HG02623 (cell line): ENCODE measurements around the gene ABCA13.

Experiments
- ATAC-seq: cut with Tn5 transposase; IDR thresholded peaks from one replicate; pipeline ENCODE4 v1.9.1; 2021; ENCODE audit warnings: moderate library complexity; ENCODE audit not compliant: unreplicated experiment

ABCA13 gene

DNA sequence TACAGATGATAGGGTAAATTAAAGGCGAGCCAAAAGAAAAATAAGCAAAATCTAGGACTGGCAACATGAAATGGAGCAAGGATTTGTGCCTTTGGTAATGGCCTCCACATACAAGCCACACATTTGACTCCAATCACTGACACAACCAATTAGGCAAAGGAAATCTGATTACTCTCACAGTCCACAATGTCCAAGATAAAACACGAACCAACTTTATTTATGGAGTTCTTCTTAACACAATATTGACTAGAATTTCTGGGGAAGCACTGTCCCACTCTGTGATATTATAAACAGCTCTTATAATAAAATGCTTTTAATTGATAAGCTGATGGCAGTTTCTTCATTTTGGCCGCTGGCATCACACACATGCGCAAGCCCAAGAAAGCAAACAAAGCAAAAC lies 334.2 kb downstream of the ABCA13 start:
- ATAC-seq = no peak

DNA sequence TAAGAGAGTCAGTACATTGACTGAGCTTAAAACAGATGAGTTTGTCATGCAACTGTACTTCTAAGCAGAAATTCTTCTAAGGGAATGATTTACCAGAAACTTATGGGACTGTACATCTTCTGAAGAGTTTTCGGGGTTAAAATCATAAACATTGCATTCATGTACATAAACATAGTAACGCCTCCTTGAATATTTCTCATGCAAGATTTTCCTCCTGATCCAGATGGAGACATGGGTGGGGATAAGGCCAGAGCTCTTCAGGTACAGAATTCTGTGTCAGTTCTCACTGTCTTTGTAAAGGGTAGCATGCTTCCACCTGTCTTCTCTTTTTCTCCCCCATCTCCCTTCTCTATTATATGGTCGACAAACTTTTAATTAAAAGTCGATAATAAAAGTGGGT lies 335.3 kb downstream of the ABCA13 start:
- ATAC-seq = no peak

DNA sequence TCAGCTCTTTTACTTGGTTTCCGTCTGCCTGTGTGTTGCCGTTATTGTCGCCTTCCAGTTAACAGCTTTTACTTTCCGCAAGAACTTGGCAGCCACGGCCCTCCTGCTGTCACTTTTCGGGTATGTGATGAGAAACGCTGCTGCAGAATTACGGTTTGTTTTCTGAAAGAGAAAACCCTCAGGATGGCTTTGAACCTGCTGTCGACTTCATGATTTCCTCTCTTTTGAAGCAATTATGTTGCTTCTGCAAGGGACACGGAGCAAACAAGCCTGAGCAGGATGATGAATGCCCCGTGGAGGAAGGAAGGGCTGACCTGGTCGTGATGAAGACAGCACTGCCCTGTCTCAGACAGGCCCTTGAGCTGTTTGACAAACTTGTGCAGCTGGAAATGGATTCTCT lies 339.8 kb downstream of the ABCA13 start:
- ATAC-seq = no peak

DNA sequence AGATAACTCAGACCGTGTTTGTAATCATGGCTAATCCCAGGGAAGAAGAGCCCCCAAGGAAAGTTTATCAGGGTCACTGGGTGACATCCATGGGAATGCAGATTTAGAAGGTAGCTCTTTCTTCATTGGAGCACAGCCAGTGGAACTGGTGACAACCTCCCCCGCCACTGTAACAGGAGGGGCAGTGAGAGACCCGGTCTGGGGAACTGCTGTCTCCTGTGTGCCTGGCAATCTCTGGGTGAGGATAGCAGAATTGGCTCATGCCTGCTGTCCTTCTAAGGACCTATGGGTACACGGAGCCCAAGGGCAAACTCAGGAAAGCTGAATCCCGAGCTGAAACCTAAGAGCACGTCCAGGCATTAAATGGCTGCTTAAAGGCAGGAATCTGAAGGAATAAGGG lies 341.6 kb downstream of the ABCA13 start:
- no peak for ATAC-seq

DNA sequence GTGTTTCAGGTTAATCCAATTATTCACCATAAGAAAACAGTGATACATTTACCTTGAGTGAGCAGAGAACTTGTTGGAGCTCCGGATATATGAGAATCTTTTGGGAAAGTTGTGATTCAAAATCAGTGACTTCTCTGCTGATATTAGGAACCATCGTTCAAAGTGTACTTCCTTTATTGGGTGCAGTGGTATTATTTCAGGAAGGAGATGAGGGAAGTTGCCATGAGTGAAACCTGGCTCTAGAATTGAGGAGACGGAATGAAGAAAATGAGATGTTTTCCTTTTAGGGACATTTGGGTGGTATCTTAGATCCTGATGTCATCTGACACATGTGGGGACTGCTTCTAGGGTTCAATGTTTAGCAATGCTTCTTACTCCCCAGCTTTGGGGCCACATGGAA lies 343.9 kb downstream of the ABCA13 start:
- no peak for ATAC-seq

DNA sequence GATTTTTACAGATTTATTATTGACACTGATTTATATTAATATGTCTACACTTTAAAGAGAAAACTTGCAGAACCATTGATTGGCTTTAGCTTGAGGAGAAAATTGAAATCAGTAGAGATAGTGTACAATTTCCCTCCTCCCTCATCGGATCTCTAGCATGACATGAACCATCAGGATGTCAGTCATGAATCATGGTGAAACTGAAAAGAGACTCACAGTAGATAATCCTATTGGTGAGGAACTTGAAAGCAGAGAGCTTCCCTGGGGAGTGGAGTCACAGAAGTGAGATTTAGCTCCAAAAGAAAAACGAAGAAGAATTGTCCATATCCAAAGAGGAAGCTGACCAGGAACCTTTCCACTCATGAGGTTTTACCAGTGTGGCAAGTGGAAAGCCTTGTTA lies 346.8 kb downstream of the ABCA13 start:
- ATAC-seq = no peak

DNA sequence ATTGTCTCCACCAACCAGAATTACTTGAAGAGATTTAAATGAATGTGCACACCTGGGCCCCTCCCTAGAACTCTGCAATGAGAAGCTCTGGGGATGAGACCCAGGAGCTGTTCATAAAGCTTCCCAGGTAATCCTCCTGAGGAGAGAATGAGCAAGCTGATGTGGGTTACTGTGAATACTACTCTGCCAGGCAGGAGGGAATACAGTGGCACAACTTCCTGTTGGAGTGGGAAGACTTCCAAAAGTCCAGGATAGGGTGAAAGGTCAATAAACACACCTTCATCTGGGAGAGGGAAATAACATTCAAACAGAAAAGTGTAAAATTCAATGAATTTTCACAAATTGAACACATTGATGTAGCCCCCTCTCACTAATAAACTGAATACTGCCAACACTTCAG lies 351.4 kb downstream of the ABCA13 start:
- no peak for ATAC-seq

DNA sequence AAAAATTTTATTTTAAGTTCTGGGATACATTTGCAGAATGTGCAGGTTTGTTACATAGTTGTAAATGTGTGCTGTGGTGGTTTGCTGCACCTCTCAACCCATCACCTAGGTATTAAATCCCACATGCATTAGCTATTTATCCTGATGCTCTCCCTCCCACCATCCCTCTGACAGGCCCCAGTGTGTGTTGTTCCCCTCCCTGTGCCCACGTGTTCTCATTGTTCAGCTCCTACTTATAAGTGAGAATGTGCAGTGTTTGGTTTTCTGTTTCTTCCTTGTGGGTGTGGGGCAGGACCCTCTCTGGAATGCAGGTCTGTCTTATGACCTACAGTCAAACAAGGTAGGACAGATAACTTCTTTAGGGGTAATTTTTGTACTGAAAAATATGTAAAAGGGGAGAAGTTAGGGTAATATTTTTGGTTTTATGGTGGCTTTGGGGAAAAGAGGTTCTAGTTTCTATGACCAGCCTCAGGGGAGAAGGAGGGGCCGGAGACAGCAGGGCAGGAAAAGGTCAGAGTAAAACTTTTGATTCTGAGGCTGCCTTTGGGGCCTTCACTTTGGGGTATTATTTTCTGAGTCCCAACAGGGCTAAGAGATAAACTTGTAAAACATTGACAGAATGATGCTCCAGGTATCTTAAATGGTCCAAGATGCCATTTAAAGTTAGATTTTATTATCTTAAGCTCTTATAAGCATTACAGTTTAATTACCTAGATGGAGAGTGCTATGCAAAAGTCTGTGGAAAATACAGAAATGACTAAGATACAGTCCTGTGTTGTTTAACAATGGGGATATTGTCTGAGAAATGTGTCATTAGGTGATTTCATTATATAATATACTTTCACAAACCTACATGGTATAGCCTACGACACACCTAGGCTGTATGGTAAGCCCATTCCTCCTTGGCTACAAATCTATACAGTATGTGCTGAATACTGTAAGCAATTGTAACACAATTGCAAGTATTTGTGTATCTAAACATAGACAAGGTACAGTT lies 354.8 kb downstream of the ABCA13 start:
- ATAC-seq = no peak

DNA sequence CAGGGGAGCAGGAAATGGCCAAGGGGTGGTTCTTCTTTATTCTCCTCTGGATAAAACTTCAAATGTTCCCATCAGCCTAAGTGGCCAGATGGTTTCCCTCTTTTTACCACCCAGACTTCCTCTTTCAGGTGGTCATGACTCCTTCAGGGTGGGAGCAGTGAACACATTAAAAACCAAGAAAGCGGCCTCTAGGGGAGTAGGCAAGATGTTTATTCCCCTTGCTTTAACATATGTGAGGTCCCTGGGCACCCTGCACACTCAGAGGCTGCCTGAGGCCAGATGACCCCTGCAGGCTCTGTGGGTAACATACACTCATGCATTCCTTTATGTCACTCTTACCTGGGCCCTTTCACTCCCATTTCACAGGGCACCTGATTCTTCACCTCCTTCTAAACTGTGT lies 357.4 kb downstream of the ABCA13 start:
- no peak for ATAC-seq

DNA sequence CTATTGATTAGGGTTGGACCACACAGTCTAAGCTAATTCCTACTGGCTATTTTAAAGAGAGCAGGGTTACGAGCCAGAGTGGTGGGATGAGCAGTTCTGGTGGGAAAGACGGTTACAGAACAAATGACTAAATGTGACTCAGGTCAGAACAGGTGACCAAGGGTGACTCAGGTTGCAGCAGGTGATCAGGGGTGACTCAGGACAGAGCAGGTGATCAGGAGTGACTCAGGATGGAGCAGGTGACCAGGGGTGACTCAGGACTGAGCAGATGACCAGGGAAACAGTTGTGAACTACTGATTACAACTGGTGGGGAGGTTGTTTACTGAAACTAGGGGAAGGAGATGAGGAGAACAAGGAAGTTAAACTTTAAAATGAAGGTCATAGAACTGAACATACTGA lies 366.3 kb downstream of the ABCA13 start:
- ATAC-seq = no peak

DNA sequence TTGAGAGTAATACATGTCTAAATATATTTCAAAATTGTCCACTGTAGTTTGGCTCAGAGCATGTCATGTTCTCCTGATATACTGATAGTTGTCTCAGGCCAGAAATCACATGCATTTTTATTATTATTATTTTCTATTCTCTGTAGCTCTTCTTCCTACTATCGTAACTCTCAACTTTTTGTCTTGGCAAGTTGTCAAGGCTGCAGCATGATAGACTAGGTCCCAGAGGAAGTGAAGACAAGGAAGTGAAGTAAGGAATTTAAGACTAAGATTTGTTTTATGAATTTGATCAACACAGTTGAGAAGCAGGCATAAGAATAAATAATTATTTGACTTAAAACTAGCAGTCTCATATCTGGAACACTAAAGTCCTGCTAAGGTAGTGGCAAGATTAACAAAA lies 369.5 kb downstream of the ABCA13 start:
- ATAC-seq = no peak

DNA sequence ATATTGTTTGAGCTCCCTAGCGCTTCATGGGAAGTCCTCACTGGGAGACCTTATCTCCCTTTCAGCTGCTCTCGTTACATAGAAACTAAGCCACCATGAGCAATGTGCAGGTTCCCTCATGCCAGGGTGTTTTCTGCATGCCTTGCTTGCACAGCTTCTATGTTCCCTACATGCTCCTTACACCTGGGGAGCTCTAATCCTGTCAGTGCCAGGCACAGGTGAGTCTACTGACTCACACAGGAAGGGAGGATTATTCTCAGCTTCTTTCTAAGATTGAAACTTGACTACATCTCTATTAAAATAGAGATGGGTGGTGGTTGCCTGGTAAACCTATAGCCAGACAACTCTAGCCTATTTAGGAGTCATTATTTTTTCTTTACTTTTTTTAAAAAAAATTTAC lies 377.4 kb downstream of the ABCA13 start:
- ATAC-seq = no peak

DNA sequence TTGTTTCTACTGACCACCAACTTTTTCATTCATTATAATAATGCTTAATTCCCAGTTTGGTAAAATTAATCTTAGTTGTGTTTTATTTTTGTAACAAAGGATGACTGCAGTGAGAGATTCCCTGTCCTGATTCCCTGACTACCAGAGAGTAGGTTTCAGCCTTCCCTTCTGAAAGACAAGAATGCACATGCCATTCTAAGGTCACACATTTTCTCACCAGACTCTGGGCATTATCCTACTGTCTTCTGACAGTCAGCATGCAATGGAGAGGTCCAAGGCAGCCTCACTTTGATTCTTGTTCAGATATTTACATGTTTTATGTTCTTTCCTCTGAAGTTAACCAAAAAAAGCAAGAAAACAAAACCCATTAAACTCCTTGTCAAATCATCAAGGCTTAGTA lies 380.4 kb downstream of the ABCA13 start:
- ATAC-seq = no peak

DNA sequence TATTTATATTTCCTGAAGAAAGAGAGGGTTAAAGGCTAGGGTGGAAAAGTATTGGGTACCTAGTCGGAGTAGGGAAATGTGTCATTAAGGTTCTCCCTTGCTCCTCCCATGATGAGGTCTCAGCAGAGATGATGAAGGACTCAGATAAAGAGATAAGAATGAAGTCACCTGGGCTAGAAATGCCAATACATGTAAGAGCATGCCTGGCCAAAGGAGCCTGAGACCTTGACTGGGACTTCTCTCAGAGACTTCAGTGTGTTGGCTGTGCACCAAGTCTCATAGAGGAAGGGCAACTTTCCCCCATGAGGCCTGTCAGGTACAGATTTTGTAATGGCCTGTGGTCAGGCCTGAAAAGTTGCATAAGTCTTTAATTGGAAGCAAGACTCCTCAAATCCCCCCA lies 392.1 kb downstream of the ABCA13 start:
- no peak for ATAC-seq

DNA sequence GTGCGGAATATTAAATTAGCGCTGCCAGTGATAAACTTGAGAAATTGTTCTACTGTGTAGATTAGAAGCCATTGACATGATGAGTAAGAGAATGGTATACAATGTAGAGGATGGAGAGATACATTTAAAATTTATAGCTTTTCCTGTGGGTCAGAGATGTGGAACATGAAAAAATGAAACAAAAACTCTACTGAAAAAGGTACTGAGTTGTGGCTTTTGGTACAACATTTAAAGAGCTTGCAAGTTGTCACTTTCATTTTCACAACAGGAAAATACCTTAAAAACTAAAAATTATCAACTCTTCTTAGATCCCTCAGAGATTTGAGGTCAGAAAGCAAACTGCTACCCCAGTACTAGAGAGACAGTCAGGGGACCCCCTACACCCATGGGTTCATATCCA lies 404.3 kb downstream of the ABCA13 start:
- ATAC-seq = no peak

DNA sequence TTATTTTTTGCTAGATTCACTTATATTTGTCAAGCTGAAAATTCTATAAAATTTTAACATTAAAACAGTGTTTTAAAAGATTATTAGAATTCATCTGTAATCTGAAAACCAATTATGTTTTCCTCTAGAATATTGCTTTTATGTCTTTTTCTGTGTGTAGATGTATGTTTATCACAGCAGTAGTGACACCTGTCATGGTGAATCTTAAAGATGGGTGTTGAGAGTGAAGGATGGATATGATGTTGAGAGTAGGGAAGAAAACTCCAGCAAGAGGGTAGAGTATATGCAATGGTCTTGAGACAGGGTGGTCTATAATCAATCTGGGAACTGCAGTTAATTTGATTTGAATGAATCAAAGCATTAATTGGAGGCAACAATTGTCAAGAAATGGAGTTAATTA lies 416.2 kb downstream of the ABCA13 start:
- ATAC-seq = no peak

DNA sequence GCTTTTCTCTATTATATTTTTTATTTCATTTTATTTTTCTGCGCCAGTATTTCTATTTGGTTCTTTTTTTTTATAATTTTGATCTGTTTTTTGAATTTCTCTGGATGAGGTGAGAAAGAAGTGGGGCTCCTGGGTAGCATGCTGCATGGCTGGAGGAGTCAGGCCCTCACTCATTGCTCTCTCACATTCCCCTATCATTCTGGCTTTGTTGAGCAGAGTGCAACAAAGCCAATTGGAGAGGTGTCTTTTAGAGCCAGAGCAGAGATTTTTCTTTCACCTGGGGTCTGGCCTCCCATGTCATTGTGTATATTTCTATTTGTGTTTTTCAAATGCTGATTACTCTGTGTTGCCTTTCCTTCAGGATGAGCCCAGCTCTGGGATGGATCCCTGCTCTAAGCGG lies 423.1 kb downstream of the ABCA13 start:
- no peak for ATAC-seq

DNA sequence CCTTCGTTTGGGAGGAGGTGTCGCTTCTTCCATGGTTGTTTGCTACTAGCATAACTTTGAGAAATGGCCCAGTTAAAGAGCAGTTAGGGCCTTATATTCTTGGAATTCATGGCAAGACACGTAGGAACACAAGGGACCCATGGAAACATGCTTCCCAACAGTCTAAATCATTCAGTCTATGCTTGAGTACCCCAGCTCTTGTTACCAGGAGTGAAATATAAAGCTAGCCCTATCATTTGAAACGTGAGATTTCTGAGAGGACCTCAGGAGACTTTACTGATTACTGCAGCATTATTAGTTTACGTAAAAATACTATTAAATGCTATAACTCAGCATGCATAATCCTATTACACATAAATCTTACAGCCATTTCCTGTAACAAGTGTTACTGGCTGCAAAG lies 424.5 kb downstream of the ABCA13 start:
- ATAC-seq = no peak

DNA sequence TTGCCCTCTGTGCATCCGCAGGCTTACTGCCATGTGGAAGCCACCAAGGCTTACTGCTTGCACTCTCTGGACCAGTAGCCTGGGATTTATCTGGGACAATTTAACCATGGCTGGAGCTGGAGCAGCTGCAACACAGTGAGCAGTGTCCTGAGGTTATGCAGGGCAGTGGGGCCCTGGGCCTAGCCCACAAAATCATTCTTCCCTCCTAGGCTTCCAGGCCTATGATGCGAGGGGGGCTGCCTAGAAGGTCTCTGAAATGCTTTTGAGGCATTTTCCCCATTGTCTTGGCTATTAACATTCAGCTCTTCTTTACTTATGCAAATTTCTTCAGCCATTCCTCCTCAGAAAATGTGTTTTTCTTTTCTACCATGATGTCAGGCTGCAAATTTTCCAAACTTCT lies 439.4 kb downstream of the ABCA13 start:
- no peak for ATAC-seq

DNA sequence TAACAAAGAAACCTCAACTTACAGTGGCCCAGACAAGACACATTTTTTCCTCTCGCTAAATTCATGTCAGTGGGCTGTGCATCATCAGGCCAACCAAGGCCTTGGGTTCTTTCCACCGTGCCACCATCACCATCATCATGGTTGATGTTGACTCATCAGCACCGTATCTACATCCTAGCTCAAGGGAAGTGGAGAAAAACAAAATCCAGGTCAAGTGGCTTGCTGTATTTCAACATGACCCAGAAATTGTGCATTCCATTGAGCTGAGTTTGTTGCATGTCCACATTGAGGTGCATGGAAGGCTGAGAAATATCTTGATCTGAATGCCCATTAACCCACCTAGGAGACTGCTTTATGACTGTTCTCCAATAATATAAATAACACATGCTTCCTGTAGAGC lies 440.7 kb downstream of the ABCA13 start:
- ATAC-seq = no peak

DNA sequence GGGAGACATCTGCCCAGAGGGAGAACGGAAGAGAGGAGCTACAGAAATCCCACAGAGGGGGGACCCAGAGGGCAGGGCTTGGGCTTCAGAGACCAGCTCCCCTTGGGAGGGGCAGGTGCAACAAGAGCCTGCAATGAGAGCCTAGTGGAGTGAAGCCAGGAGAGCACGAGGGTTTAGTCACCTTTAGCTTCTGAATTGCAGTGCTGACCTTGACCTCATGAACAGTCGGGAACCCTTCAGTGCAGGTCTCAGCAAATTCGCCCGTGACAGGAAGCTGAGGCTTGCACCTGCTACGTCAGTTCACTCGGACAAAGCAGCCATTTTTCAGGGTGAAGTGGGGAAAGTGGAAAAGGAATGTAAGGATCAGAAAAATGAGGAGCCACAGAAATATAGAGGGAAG lies 446.2 kb downstream of the ABCA13 start:
- ATAC-seq = no peak

DNA sequence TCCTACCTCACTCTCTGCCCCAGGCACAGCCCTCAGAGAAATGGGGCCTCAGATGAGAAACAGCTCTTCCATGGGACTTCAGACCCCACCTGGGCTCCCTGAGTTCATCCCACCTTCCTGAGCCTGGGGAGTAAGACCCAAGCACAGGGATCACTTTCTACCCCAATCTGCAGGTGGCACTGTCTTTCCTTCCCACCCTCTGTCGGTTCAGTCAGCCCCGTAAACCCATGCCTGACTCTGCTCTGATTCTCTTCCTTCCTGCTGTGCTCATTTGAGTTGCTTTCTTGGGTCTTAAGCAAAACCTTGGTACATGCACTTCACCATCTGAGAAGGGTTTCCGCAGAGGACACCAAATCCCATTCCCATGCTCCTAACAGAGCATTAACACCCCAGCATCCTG lies 446.7 kb downstream of the ABCA13 start:
- ATAC-seq = no peak

DNA sequence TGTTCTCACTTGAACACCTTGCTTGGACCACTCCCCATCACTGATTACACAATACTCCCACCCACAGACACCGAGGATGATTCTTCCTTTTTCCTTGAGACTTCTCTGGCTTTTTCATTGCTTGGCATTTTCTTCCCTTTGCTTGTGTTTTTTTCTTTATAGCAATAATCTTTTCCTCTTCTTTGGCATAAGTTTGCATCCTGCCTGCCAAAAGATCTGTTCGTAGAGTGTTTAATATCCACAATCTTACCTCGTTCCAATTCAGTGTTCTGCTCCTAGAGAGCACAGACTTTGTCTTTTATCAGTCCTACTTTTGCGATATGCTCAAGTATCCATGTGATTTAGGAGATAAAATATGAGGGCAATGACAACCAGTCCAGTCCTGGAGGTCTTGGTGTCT lies 449.8 kb downstream of the ABCA13 start:
- ATAC-seq = no peak
